Right ventricle myocardium superior (tissue), 1 donor: ENCODE results near the gene RBM46. TPM values are rescaled to one million over a fixed set of nuclear protein-coding genes. Genes with fewer than 3 reads are reported as not detected.
"Not testable (repeated sequence)": the region's sequence is repeated elsewhere in the genome, so short reads cannot be mapped to it uniquely, and the experiment has no call there.

ENCODE experiments used
- ATAC-seq: fragments of 200-7000 bp; cut with Tn5 transposase; one replicate; pipeline ENCODE4 v1.9.1; 2020; ENCODE audit warnings: mild to moderate bottlenecking; ENCODE audit not compliant: poor library complexity
- DNase-seq: peaks from one replicate; pipeline ENCODE4 v3.0.0-alpha.2; 2020
- intact Hi-C: fragments of 100-400 bp; cut with DNase I; formaldehyde crosslinking; loops from one replicate; pipeline ENCODE4 v1.11.2; 2022
- total RNA-seq: library from RNA; stranded (reverse); fragmentation: NEBNext Ultra II Directional; extraction: Animal tissue kit (Norgen Biotek cat#: 25700); gene quantifications from one replicate; pipeline ENCODE4 v1.2.1, GENCODE V29; 2021
- donor health status: DM: no; HTN: yes; CAD: no; lungs with severe emphysema.

Gene RBM46
- total RNA-seq, 1 donor from 2014 or later, result not detected

GRCh38 chr4:154807042-154807630 lies 26.1 kb downstream of the RBM46 start:
- ATAC-seq (no peak), DNase-seq (no peak)
- intact Hi-C loops, result loop anchor here (10.0 kb wide), 1 partner anchor 118 kb away; no protein-coding TSS in a partner anchor

DNA sequence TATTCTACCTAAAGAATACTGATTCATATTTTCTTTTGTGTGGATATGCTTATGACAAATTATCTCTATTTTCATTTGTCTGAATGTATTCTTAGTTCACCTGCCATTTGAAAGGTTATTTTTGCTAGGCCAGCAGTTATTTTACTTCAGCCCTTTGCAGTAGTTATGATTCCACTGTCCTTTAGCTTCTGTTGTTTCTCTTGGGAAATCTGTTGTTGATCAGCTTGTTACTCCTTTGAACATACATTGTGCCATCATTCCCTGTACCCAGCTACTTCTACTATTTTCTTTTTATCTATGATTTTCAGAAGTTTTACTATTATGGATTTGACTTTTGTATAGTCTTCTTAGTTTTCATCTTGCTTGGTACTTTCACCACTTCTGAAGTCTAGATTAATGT lies 37.2 kb downstream of the RBM46 start:
- ATAC-seq (no peak), DNase-seq (no peak)
- intact Hi-C loops, result no loop called here

GRCh38 chr4:154822775-154823174 lies 41.7 kb downstream of the RBM46 start:
- intact Hi-C loops, result no loop called here
- DNase-seq (no peak), ATAC-seq (no peak)

GRCh38 chr4:154836030-154836429 lies 55.0 kb downstream of the RBM46 start:
- intact Hi-C loops, result no loop called here
- no peak for DNase-seq
- no peak for ATAC-seq

DNA sequence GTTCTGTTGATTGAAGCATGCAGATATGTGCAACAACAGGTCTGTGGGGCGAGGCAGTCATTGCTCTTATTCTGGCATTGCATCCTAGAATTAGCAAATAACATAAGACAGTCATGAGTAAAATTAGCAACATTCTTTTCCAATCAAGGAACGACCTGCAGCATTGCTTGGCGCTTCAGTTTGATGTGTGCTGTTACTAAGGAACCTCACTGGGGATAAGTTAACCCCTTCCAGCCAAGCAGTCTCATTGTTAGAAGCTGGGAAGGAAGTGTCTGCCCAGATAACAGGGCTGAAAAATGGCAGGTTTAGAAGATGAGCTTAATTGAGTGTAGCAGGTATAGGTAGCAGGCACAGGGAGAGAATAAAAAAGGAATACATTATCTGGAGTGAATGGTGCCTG lies 55.4 kb downstream of the RBM46 start:
- peak; percentile 20 for ATAC-seq
- DNase-seq, result no peak
- intact Hi-C loops, result no loop called here

DNA sequence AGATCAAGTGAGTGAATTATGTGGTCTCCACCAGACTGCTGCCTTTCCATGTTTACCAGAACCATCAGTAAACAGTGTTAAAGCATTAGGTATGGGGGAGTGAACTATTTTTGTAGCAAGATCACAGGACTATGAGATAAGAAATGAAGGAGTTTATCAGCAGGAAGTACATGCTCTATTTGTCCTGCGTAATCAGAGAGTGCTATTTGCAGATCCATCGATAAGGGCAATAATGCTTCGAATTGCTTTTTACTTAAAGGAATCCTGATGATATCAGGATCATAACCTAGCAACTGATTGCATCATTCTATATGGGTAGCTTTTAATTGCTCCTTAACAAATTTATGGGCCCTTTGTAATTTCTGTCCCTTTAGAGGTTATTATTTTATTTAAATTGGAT lies 57.1 kb downstream of the RBM46 start:
- DNase-seq (no peak), ATAC-seq (no peak)
- intact Hi-C loops, result no loop called here

DNA sequence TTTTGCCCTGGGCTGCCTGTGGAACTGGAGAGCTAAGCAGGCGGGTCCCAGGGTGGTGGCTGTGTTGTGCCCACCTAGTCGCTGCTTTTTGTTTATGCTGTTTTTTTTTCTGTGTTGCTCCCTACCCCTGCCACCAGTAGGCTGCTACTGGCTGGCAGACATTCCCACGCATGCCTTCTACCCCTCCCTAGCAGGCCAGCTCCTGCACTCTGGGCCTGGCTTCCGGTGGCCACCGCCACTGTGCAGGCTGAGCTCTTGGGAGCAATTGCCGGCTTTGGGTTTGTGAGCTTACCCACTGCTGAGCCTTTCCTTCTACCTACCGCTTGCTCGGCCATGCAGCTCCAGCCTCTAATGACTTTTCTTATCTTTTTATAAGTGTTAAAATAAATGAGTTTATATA lies 57.6 kb downstream of the RBM46 start:
- intact Hi-C loops, result no loop called here
- no peak for DNase-seq
- no peak for ATAC-seq

DNA sequence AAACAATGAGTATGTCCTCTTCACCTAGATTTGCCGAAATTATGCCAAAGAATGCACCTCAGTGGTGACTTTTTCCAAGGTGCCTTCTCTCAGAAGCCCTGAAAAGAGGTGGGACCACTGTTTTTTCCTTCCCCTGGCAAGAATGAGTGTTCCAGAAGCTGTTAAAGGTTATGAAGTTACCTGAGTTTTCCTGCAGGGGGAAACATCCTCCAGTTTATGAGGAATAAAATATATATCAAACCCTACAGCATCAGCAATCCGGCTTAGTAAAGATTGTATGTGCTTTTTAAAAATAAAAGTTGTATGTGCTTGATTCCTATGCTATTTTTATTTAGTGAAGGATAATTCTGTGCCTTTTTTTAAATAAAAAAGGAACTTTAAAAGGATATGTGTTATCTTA lies 73.3 kb downstream of the RBM46 start:
- DNase-seq (no peak), ATAC-seq (no peak)
- intact Hi-C loops, result loop anchor here (5.0 kb wide), 1 partner anchor 503 kb away; no protein-coding TSS in a partner anchor

DNA sequence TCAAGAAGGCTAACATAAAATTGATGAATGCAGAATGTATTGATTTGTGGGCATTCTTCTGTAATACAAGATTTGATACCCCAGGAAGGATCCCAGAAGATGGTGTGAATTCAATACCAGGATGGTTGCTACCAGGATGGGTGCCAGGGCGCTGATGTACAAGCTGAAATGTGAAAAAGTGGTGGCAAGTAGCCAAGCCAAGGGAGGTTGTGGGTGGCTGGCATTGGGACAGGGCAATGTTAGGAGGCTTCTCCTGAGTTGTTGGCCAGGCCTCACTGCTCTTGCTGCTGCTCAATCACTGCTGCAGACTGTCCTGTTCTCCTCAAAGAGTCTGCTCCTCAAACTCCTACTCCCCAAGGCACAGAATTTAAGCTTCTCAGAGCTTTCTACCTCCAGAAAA lies 77.1 kb downstream of the RBM46 start:
- intact Hi-C loops, result no loop called here
- no peak for ATAC-seq
- peak; percentile 40 for DNase-seq

GRCh38 chr4:154868414-154869194 lies 87.5 kb downstream of the RBM46 start:
- intact Hi-C loops, result no loop called here
- DNase-seq (no peak), ATAC-seq (no peak)

- no peak for DNase-seq
- intact Hi-C loops, result no loop called here
- ATAC-seq, result no peak
Measured at GRCh38 chr4:154869301-154869700, 88.2 kb downstream of the RBM46 start.

DNA sequence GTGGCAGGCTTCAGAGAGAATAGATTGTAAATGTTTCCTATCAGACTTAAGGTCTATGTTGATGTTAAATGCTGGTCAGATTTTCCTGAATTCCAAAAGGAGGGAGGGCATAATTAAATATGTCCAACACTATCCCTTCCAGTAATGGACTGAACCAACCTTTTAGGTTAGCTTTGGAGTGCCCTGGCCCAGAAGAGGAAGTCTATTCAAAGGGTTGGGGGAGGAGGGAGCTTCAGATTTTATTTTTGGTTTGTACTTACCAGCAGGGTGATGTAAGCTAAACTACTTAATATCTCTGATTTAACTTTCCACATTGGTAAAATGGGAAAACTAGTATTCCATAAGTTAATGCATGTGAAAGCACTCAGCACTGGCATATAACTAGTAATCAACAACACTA lies 91.1 kb downstream of the RBM46 start:
- intact Hi-C loops, result no loop called here
- ATAC-seq (no peak), DNase-seq (no peak)

- intact Hi-C loops, result not testable (repeated sequence)
Measured at GRCh38 chr4:154874049-154874448, 93.0 kb downstream of the RBM46 start.

DNA sequence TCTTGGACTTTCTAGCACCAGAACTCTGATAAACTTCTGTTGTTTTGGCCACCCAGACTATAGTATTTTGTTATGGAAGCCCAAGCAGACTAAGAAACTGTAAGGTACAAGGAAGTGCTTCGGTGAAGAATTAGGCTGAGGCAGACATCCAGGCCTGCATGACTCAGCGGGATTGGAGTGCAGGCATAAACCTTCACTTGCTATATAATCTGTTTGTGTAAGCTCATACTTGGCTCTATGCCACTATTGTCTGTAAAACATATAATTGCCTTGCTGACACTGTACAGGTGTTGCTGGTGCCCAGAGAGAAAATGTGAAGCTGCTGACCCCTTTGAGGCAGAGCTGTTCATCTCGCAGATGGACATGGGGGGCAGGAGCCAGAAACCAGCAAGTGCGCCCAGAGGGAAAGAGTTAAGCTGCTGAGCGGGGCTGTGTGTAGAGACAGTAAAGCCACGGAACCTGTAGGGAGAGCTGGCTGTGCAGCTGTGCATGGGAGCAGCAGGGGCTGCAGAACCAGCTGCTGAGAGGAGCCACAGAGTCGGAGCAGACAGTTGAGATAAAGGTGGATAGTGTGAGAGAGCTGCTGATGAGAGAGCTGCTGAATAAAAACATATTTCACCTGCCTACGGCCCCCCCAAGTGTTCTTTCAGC lies 96.2 kb downstream of the RBM46 start:
- ATAC-seq (no peak), DNase-seq (no peak)
- intact Hi-C loops, result no loop called here

More at GRCh38 chr4:154874049-154874448, 93.0 kb downstream of the RBM46 start:
- not testable (repeated sequence) for DNase-seq, ATAC-seq

Other genes with a start within 250 kb of the RBM46 start
- 35.9 TPM for gene PLRG1, start 230.9 kb upstream of the RBM46 start, total RNA-seq
- 0.51 TPM for gene FGB, start 218.3 kb upstream of the RBM46 start, total RNA-seq
- 0.46 TPM for gene FGA, start 190.5 kb upstream of the RBM46 start, total RNA-seq
- not detected for gene FGG, start 168.6 kb upstream of the RBM46 start, total RNA-seq
- not detected for gene LRAT, start 37.3 kb upstream of the RBM46 start, total RNA-seq